Chondrocyte (in vitro differentiated cells): ENCODE results near the gene GRID2. TPM values are rescaled to one million over a fixed set of nuclear protein-coding genes. Genes with fewer than 3 reads are reported as not detected.

Experiments used
- DNase-seq: peaks from one replicate; pipeline ENCODE4 v3.0.0; 2021; ENCODE audit warnings: mixed read lengths, low spot score
- H3K27ac Mint-ChIP-seq: one replicate; pipeline ENCODE4 v1.8.0; 2021; ENCODE audit warnings: mild to moderate bottlenecking, moderate library complexity, mixed read lengths; ENCODE audit not compliant: unreplicated experiment
- H3K27me3 Mint-ChIP-seq: 2 replicates; pipeline ENCODE4 v1.8.0; 2021; ENCODE audit warnings: low read depth, mixed read lengths
- H3K36me3 Mint-ChIP-seq: 2 replicates; pipeline ENCODE4 v1.8.0; 2021; ENCODE audit warnings: low read depth, mixed read lengths
- H3K4me1 Mint-ChIP-seq: 2 replicates; pipeline ENCODE4 v1.8.0; 2021; ENCODE audit warnings: low read depth, mild to moderate bottlenecking, mixed read lengths
- H3K4me3 Mint-ChIP-seq: one replicate; pipeline ENCODE4 v1.8.0; 2021; ENCODE audit warnings: mild to moderate bottlenecking, moderate library complexity, mixed read lengths; ENCODE audit not compliant: unreplicated experiment
- H3K9me3 Mint-ChIP-seq: 2 replicates; pipeline ENCODE4 v1.8.0; 2021; ENCODE audit warnings: low read depth, mixed read lengths
- total RNA-seq: library from RNA; stranded (reverse); gene quantifications from 3 replicates; pipeline ENCODE4 v1.2.1, GENCODE V29; 2021
- TF ChIP-seq, protein P1 (sequence below): fragments of 200-600 bp; sonication (generic); IDR thresholded peaks from 2 replicates; pipeline ENCODE4 v1.5.0; 2021; ENCODE audit warnings: antibody characterized with exemption, mild to moderate bottlenecking, moderate library complexity

The GRID2 gene
- total RNA-seq, 1 donor from 2014 or later: not detected

DNA sequence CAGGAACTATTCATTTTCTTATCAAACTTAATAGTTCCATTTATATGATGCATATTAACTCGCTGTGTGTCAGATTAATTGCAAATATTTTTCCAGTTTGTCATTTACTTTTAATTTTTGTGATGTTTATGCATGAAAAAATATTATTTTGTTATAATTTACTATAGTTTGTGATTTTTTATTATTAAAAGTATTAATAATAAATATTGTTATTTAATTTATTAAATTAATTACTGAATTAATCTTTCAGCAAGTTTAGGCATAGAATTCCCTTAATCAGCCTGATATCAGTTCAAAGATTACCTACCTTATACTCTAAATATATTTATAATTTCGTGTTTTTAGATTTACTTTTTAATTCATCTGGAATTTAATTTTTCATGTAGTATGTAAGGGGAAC is 1509.3 kb downstream of the GRID2 start:
- Mint-ChIP-seq H3K4me3 (no peak overlapping the region), H3K27me3 (peaks cover 44% of the 10 kb centered on the region), H3K36me3 (no peaks in the 10 kb centered on the region), H3K27ac (no peak overlapping the region), H3K9me3 (no peaks in the 10 kb centered on the region), H3K4me1 (peaks cover 3% of the 10 kb centered on the region)
- DNase-seq: no peak
- TF ChIP-seq, protein P1, sequence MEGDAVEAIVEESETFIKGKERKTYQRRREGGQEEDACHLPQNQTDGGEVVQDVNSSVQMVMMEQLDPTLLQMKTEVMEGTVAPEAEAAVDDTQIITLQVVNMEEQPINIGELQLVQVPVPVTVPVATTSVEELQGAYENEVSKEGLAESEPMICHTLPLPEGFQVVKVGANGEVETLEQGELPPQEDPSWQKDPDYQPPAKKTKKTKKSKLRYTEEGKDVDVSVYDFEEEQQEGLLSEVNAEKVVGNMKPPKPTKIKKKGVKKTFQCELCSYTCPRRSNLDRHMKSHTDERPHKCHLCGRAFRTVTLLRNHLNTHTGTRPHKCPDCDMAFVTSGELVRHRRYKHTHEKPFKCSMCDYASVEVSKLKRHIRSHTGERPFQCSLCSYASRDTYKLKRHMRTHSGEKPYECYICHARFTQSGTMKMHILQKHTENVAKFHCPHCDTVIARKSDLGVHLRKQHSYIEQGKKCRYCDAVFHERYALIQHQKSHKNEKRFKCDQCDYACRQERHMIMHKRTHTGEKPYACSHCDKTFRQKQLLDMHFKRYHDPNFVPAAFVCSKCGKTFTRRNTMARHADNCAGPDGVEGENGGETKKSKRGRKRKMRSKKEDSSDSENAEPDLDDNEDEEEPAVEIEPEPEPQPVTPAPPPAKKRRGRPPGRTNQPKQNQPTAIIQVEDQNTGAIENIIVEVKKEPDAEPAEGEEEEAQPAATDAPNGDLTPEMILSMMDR: no peak

- H3K27ac Mint-ChIP-seq: no peak overlapping the region
- TF ChIP-seq, protein P1: no peak
- H3K4me1 Mint-ChIP-seq: peaks cover 3% of the 10 kb centered on the region
- DNase-seq: no peak
- H3K4me3 Mint-ChIP-seq: no peak overlapping the region
- peaks cover 40% of the 10 kb centered on the region for H3K27me3 Mint-ChIP-seq
- no peaks in the 10 kb centered on the region for H3K9me3 Mint-ChIP-seq
- H3K36me3 Mint-ChIP-seq: no peaks in the 10 kb centered on the region
Measured at GRCh38 chr4:93814141-93814540, 1510.4 kb downstream of the GRID2 start.

DNA sequence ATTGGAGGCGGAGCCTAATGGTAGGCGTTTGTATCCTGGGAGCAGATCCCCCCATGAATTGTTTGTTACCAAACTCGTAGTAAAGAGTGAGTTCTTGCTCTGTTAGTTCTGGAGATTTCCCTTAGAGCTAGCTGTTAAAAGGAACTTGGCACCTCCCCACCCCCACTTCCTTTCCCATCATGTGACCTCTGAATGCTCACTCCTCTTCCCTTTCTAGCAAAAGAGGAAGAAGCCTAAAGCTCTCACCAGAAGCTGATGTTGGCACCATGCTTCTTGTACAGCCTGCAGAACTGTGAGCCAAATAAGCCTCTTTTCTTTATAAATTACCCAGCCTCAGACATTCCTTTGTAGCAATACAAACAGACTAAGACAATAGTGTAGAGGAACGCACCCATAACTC is 1511.0 kb downstream of the GRID2 start:
- Mint-ChIP-seq H3K36me3 (no peaks in the 10 kb centered on the region), H3K27ac (no peak overlapping the region), H3K27me3 (peaks cover 41% of the 10 kb centered on the region)

More for the DNA sequence above, 1511.0 kb downstream of the GRID2 start:
- H3K4me1 Mint-ChIP-seq: peaks cover 3% of the 10 kb centered on the region
- H3K9me3 Mint-ChIP-seq: no peaks in the 10 kb centered on the region
- TF ChIP-seq, protein P1: no peak
- DNase-seq: no peak
- no peak overlapping the region for H3K4me3 Mint-ChIP-seq
